HG03066 (cell line): Measurements from ENCODE around the gene RBM45.
"Not testable (repeated sequence)": the region's sequence is repeated elsewhere in the genome, so short reads cannot be mapped to it uniquely, and the experiment has no call there.

Experiments
- ATAC-seq: cut with Tn5 transposase; IDR thresholded peaks from one replicate; pipeline ENCODE4 v1.9.1; 2021; ENCODE audit warnings: low read depth; ENCODE audit not compliant: unreplicated experiment

RBM45 gene

GRCh38 chr2:178112202-178113152, at the start of gene RBM45:
RBM45 (plus strand) TSS chr2:178112437; CDS start chr2:178112547, 110 bp downstream.
- ATAC-seq = peak; percentile 84

- ATAC-seq = no peak
Observed at GRCh38 chr2:178066324-178066723, 45.9 kb upstream of the RBM45 start.

- ATAC-seq = no peak
Observed at GRCh38 chr2:178066890-178067669, 45.2 kb upstream of the RBM45 start.

- ATAC-seq = no peak
Observed at GRCh38 chr2:178068823-178069454, 43.3 kb upstream of the RBM45 start.

GRCh38 chr2:178069551-178069950, 42.7 kb upstream of the RBM45 start:
- no peak for ATAC-seq

- ATAC-seq = no peak
Observed at GRCh38 chr2:178070824-178071223, 41.4 kb upstream of the RBM45 start.

GRCh38 chr2:178072000-178072382, 40.2 kb upstream of the RBM45 start:
- ATAC-seq = no peak

- ATAC-seq = peak; percentile 65
Observed at GRCh38 chr2:178072383-178073301, 39.6 kb upstream of the RBM45 start, which contains the start of gene PDE11A. PDE11A (minus strand) TSS chr2:178072777; CDS start chr2:178072437, 340 bp downstream.

- no peak for ATAC-seq
Observed at GRCh38 chr2:178074123-178075005, 37.9 kb upstream of the RBM45 start.

GRCh38 chr2:178075006-178075326, 37.3 kb upstream of the RBM45 start:
- no peak for ATAC-seq

GRCh38 chr2:178076130-178076529, 36.1 kb upstream of the RBM45 start:
- ATAC-seq = no peak

GRCh38 chr2:178079279-178079678, 33.0 kb upstream of the RBM45 start:
- ATAC-seq = not testable (repeated sequence)

- ATAC-seq = no peak
Observed at GRCh38 chr2:178082408-178083045, 29.7 kb upstream of the RBM45 start.

- no peak for ATAC-seq
Observed at GRCh38 chr2:178084273-178084672, 28.0 kb upstream of the RBM45 start.

- ATAC-seq = no peak
Observed at GRCh38 chr2:178088774-178089270, 23.4 kb upstream of the RBM45 start.

- no peak for ATAC-seq
Observed at GRCh38 chr2:178093471-178093870, 18.8 kb upstream of the RBM45 start.

GRCh38 chr2:178101321-178102079, 10.7 kb upstream of the RBM45 start:
- no peak for ATAC-seq

GRCh38 chr2:178105566-178105965, 6.7 kb upstream of the RBM45 start:
- ATAC-seq = no peak
